ENCODE data around the gene RASGEF1B.

The RASGEF1B gene

GRCh38 chr4:81392164-81392563 is 79.5 kb downstream of the RASGEF1B start:
- no peak for DNase-seq

GRCh38 chr4:81389720-81390119 is 82.0 kb downstream of the RASGEF1B start:
- DNase-seq, result no peak

GRCh38 chr4:81380437-81380836 is 91.3 kb downstream of the RASGEF1B start:
- DNase-seq, result no peak

GRCh38 chr4:81378386-81378785 is 93.3 kb downstream of the RASGEF1B start:
- no peak for DNase-seq

- no peak for DNase-seq
Measured at GRCh38 chr4:81377191-81377590, 94.5 kb downstream of the RASGEF1B start.

GRCh38 chr4:81376720-81377119 is 95.0 kb downstream of the RASGEF1B start:
- DNase-seq, result no peak
